ENCODE data around the gene ACBD6. TPM values are rescaled to one million over a fixed set of nuclear protein-coding genes. Genes with fewer than 3 reads are reported as not detected.

The ACBD6 gene
- total and polyA plus RNA-seq, 2 experiments from 2014 or later = 75.7 to 88.8 TPM

GRCh38 chr1:180501865-180502360 lies 464 bp downstream of the ACBD6 start:
- peaks cover 10% of the 10 kb centered on the region for H3K27me3 ChIP-seq (ENCODE audit: insufficient read depth)
- peaks cover 50% of the 10 kb centered on the region for H3K79me2 ChIP-seq (replicated peaks; ENCODE audit: insufficient read depth)
- peak overlapping the region; percentile 86 for H3K4me3 ChIP-seq
- H3K36me3 ChIP-seq (ENCODE audit: insufficient read depth) = no peaks in the 10 kb centered on the region
- Mint-ChIP-seq H3K4me3 (peak overlapping the region; percentile 93), H3K4me1 (peaks cover 19% of the 10 kb centered on the region), H3K27me3 (ENCODE audit: insufficient read depth, low read depth, poor library complexity) (peaks cover 8% of the 10 kb centered on the region), H3K27ac (peak overlapping the region; percentile 97), H3K36me3 (ENCODE audit: low read depth) (peaks cover 27% of the 10 kb centered on the region), H3K9me3 (no peaks in the 10 kb centered on the region)
- peak overlapping the region; percentile 96 for H3K27ac ChIP-seq (ENCODE audit: low read depth)
- TF ChIP-seq ZNF114 (CRISPR knock-in tag; IDR thresholded peaks at IDR 0.05) = no peak
- TF ChIP-seq ZNF331 (CRISPR knock-in tag; IDR thresholded peaks at IDR 0.05; ENCODE audit: low read depth) = no peak
- TF ChIP-seq, protein P1, sequence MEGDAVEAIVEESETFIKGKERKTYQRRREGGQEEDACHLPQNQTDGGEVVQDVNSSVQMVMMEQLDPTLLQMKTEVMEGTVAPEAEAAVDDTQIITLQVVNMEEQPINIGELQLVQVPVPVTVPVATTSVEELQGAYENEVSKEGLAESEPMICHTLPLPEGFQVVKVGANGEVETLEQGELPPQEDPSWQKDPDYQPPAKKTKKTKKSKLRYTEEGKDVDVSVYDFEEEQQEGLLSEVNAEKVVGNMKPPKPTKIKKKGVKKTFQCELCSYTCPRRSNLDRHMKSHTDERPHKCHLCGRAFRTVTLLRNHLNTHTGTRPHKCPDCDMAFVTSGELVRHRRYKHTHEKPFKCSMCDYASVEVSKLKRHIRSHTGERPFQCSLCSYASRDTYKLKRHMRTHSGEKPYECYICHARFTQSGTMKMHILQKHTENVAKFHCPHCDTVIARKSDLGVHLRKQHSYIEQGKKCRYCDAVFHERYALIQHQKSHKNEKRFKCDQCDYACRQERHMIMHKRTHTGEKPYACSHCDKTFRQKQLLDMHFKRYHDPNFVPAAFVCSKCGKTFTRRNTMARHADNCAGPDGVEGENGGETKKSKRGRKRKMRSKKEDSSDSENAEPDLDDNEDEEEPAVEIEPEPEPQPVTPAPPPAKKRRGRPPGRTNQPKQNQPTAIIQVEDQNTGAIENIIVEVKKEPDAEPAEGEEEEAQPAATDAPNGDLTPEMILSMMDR (conservative IDR thresholded peaks at IDR 0.05; ENCODE audit: low read depth in 2 of 2) = peak; percentile 16 to 41; a peak in 3 of 4 replicates
- ATAC-seq = peak; percentile 70
- peak overlapping the region; percentile 97 for H3K4me2 ChIP-seq
- peak; percentile 84 for DNase-seq (ENCODE audit: low spot score)
- peak overlapping the region; percentile 99 for H2AFZ ChIP-seq
- H3K4me1 ChIP-seq (ENCODE audit: insufficient read depth) = peaks cover 12% of the 10 kb centered on the region
- H3F3A ChIP-seq (replicated peaks; ENCODE audit: low read depth) = peaks cover 7% of the 10 kb centered on the region; the same call in 1 of the 2 replicates
- no peaks in the 10 kb centered on the region for H4K20me1 ChIP-seq (replicated peaks; ENCODE audit: insufficient read depth)
- H3K9me2 ChIP-seq (ENCODE audit: insufficient read depth) = no peaks in the 10 kb centered on the region

- Histone ChIP-seq H4K20me1 (replicated peaks; ENCODE audit: insufficient read depth) (no peaks in the 10 kb centered on the region; the same call in 1 of the 2 replicates), H3K9me2 (ENCODE audit: insufficient read depth) (no peaks in the 10 kb centered on the region), H3K36me3 (ENCODE audit: insufficient read depth) (no peaks in the 10 kb centered on the region), H3K79me2 (replicated peaks; ENCODE audit: insufficient read depth) (peaks cover 57% of the 10 kb centered on the region), H3K4me2 (peak overlapping the region; percentile 97), H3K4me3 (peak overlapping the region; percentile 86), H3K4me1 (ENCODE audit: insufficient read depth) (peaks cover 12% of the 10 kb centered on the region), H3K27ac (ENCODE audit: low read depth) (no peak overlapping the region), H3K27me3 (ENCODE audit: insufficient read depth) (peaks cover 10% of the 10 kb centered on the region), H2AFZ (no peak overlapping the region), H3F3A (replicated peaks; ENCODE audit: low read depth) (peaks cover 7% of the 10 kb centered on the region; the same call in 1 of the 2 replicates)
- TF ChIP-seq NANOG (IDR thresholded peaks at IDR 0.05; ENCODE audit: borderline replicate concordance) (no peak), EZH2 (IDR thresholded peaks at IDR 0.05; ENCODE audit: low read depth, unreplicated experiment) (no peak), CREB1 (CRISPR knock-in tag; IDR thresholded peaks at IDR 0.05; ENCODE audit: low read depth) (no peak), ZNF462 (CRISPR knock-in tag; IDR thresholded peaks at IDR 0.05) (no peak), REST (IDR thresholded peaks at IDR 0.05; ENCODE audit: unreplicated experiment) (no peak)
- peak overlapping the region; percentile 93 for H3K4me3 Mint-ChIP-seq
- peaks cover 25% of the 10 kb centered on the region for H3K4me1 Mint-ChIP-seq
- H3K27ac Mint-ChIP-seq = no peak overlapping the region
- DNase-seq (ENCODE audit: low spot score) = no peak
- ATAC-seq = no peak
- peaks cover 27% of the 10 kb centered on the region for H3K36me3 Mint-ChIP-seq (ENCODE audit: low read depth)
- H3K9me3 Mint-ChIP-seq = no peaks in the 10 kb centered on the region
- H3K27me3 Mint-ChIP-seq (ENCODE audit: insufficient read depth, low read depth, poor library complexity) = peaks cover 8% of the 10 kb centered on the region
Observed at GRCh38 chr1:180500689-180501088, 1.7 kb downstream of the ACBD6 start.
